ENCODE measurements around the gene DPP7.

DPP7 gene

GRCh38 chr9:137075275-137075775 is 39.2 kb downstream of the DPP7 start:
- Histone ChIP-seq H3K27ac (ENCODE audit: low read length) (no peak overlapping the region), H3K9ac (ENCODE audit: low read length) (no peak overlapping the region)

GRCh38 chr9:137074657-137075274 is 39.8 kb downstream of the DPP7 start:
- Histone ChIP-seq H3K4me1 (ENCODE audit: low read length) (peaks cover 19% of the 10 kb centered on the region), H3K9ac (ENCODE audit: low read length) (no peak overlapping the region), H3K27me3 (ENCODE audit: low read depth, low read length) (no peaks in the 10 kb centered on the region), H3K36me3 (replicated peaks; ENCODE audit: low read depth, low read length) (peaks cover 15% of the 10 kb centered on the region), H2AFZ (ENCODE audit: low read depth, low read length) (no peak overlapping the region), H3K27ac (ENCODE audit: low read length) (no peak overlapping the region), H3K79me2 (ENCODE audit: low read length) (peaks cover 10% of the 10 kb centered on the region), H4K20me1 (ENCODE audit: insufficient read depth, low read length) (peaks cover 16% of the 10 kb centered on the region), H3K4me2 (ENCODE audit: low read length) (no peak overlapping the region), H3K9me3 (ENCODE audit: insufficient read depth, low read length) (no peaks in the 10 kb centered on the region), H3K4me3 (ENCODE audit: low read length) (no peak overlapping the region)
- TF ChIP-seq CTCF (IDR thresholded peaks at IDR 0.05; ENCODE audit: low read depth, low read length) (no peak), EZH2phosphoT487 (IDR thresholded peaks at IDR 0.05; ENCODE audit: low read depth) (no peak)

More at GRCh38 chr9:137075275-137075775, 39.2 kb downstream of the DPP7 start:
- H2AFZ ChIP-seq (ENCODE audit: low read depth, low read length): no peak overlapping the region
- no peak overlapping the region for H3K4me3 ChIP-seq (ENCODE audit: low read length)
- peaks cover 10% of the 10 kb centered on the region for H3K79me2 ChIP-seq (ENCODE audit: low read length)
- TF ChIP-seq EZH2phosphoT487 (IDR thresholded peaks at IDR 0.05; ENCODE audit: low read depth) (no peak), CTCF (IDR thresholded peaks at IDR 0.05; ENCODE audit: low read depth, low read length) (no peak)
- peaks cover 19% of the 10 kb centered on the region for H4K20me1 ChIP-seq (ENCODE audit: insufficient read depth, low read length)
- H3K36me3 ChIP-seq (replicated peaks; ENCODE audit: low read depth, low read length): peaks cover 20% of the 10 kb centered on the region
- H3K27me3 ChIP-seq (ENCODE audit: low read depth, low read length): no peaks in the 10 kb centered on the region
- no peaks in the 10 kb centered on the region for H3K9me3 ChIP-seq (ENCODE audit: insufficient read depth, low read length)
- peaks cover 19% of the 10 kb centered on the region for H3K4me1 ChIP-seq (ENCODE audit: low read length)
- no peak overlapping the region for H3K4me2 ChIP-seq (ENCODE audit: low read length)

- H4K20me1 ChIP-seq (ENCODE audit: insufficient read depth, low read length): peaks cover 15% of the 10 kb centered on the region
- H3K9me3 ChIP-seq (ENCODE audit: insufficient read depth, low read length): no peaks in the 10 kb centered on the region
- H3K4me1 ChIP-seq (ENCODE audit: low read length): peaks cover 23% of the 10 kb centered on the region
- H3K4me3 ChIP-seq (ENCODE audit: low read length): no peak overlapping the region
- no peaks in the 10 kb centered on the region for H3K27me3 ChIP-seq (ENCODE audit: low read depth, low read length)
- H3K4me2 ChIP-seq (ENCODE audit: low read length): no peak overlapping the region
- H3K79me2 ChIP-seq (ENCODE audit: low read length): peaks cover 18% of the 10 kb centered on the region
- TF ChIP-seq CTCF (IDR thresholded peaks at IDR 0.05; ENCODE audit: low read depth, low read length) (no peak), EZH2phosphoT487 (IDR thresholded peaks at IDR 0.05; ENCODE audit: low read depth) (no peak)
- peaks cover 7% of the 10 kb centered on the region for H3K36me3 ChIP-seq (replicated peaks; ENCODE audit: low read depth, low read length)
- H3K9ac ChIP-seq (ENCODE audit: low read length): no peak overlapping the region
- H2AFZ ChIP-seq (ENCODE audit: low read depth, low read length): no peak overlapping the region
- no peak overlapping the region for H3K27ac ChIP-seq (ENCODE audit: low read length)
Measured at GRCh38 chr9:137073992-137074399, 40.5 kb downstream of the DPP7 start.

GRCh38 chr9:137071282-137071681 is 43.3 kb downstream of the DPP7 start:
- Histone ChIP-seq H3K79me2 (ENCODE audit: low read length) (peaks cover 15% of the 10 kb centered on the region), H3K9ac (ENCODE audit: low read length) (peak overlapping the region; percentile 95), H3K27ac (ENCODE audit: low read length) (peak overlapping the region; percentile 62), H2AFZ (ENCODE audit: low read depth, low read length) (no peak overlapping the region), H3K36me3 (replicated peaks; ENCODE audit: low read depth, low read length) (no peaks in the 10 kb centered on the region), H3K9me3 (ENCODE audit: insufficient read depth, low read length) (no peaks in the 10 kb centered on the region), H3K4me1 (ENCODE audit: low read length) (peaks cover 23% of the 10 kb centered on the region), H4K20me1 (ENCODE audit: insufficient read depth, low read length) (peaks cover 22% of the 10 kb centered on the region), H3K4me3 (ENCODE audit: low read length) (peak overlapping the region; percentile 93), H3K27me3 (ENCODE audit: low read depth, low read length) (no peaks in the 10 kb centered on the region), H3K4me2 (ENCODE audit: low read length) (peak overlapping the region; percentile 96)
- no peak for TF ChIP-seq EZH2phosphoT487 (IDR thresholded peaks at IDR 0.05; ENCODE audit: low read depth)
- TF ChIP-seq CTCF (IDR thresholded peaks at IDR 0.05; ENCODE audit: low read depth, low read length): no peak
